HS-27A (cell line): ENCODE results near the gene GASK1B.

Source experiments
- DNase-seq: peaks from one replicate; pipeline ENCODE4 v3.0.0-alpha.2; 2012; ENCODE audit warnings: low read depth, missing footprints

The GASK1B gene

GRCh38 chr4:158172261-158173258 lies at the start of gene GASK1B:
Gene GASK1B (minus strand): TSS chr4:158173025. CDS start chr4:158171375, 1,650 bp downstream.
- DNase-seq = peak; percentile 35

DNA sequence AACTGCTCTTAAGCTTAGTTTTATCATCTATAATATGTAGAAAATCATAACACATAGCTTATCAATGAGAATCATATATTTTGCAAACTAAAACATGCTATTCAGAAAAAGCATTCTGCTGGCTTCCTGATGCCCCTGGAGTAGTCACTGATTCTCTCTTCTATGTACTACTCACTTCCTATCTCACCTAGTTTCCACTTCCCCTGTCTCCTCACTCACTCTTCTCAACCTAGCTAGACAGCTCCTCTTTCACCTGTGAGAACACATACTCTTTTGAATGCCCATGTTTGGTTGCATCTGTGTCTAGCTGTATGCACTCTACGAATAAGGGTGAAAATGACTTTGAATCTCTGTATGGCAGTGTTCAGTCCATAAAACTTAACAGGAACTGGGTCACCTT lies 46.8 kb upstream of the GASK1B start:
- DNase-seq = no peak

GRCh38 chr4:158217763-158218162 lies 44.9 kb upstream of the GASK1B start:
- DNase-seq = no peak

- no peak for DNase-seq
Observed at GRCh38 chr4:158214856-158215255, 42.0 kb upstream of the GASK1B start.

- DNase-seq = no peak
Observed at GRCh38 chr4:158213466-158213865, 40.6 kb upstream of the GASK1B start.

DNA sequence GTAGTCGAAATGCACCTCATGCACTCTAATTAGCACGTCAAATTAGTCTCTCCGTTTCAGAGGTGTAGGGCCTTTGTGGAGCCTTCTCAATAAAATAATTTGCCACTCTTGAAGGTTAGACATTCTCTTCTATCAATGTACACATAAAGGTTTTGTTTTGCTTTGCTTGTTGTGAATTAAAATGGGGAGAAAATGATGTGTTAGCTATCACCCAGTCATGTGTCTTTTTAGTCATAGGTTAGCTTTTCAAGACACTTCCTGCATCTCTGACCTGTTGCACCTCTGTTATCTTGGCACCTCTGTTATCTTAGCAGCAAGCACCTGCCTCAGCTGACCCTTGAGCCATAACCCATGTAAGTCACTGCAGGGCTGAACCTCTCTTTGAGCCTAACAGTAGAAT lies 38.4 kb upstream of the GASK1B start:
- DNase-seq = no peak

- peak; percentile 45 for DNase-seq
Observed at GRCh38 chr4:158209825-158210807, 37.3 kb upstream of the GASK1B start, which contains the start of gene TMEM144. Gene TMEM144 (plus strand): TSS chr4:158210486. CDS start chr4:158212668, 2,182 bp downstream.

DNA sequence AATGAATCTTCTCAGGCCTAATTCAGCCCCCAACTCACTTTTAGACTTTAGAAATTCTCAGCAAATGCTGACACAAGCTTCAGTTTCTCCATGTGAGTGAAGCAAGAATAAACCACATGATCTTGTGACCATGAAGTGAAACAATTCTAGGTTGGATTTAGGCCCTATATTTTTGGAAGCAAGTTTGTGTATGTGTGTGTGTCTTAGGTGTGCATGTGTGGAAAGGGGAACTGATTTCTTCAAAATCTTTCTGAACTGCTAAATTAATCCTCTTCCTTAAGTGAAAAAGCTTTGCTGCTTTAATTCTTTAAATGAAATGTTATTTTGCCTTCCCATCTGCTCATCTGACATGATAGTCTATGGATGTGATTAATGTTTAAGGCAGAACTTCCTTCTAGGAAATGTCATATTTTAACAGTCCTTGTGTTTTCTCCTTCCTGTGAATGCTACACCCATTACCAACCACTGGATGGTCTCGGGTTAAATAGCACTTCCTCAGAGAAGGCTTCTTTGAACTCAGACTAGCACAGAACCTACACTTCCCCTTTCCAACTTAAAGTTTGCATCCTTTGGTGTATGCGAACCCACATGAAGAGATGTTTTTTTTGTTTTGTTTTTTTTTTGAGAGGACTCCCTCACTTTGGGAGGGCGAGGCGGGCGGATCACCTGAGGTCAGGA lies 36.3 kb upstream of the GASK1B start:
- DNase-seq = no peak

DNA sequence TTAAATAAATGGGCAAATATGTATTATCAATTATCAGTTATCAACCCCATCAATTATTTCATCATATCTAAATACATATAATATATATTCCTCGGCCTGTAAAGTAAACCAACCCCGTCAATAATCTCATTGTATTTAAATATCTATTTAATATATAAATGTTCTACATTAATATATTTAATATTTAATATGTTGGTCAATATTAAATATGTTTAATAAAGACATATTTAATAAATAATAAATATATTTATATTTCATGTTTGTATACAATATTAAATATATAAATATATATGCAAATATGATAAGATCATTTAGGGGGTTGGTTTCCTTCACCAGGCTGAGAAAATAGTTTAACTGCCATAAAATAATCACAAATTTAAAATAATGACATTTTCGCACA lies 31.1 kb upstream of the GASK1B start:
- no peak for DNase-seq

- DNase-seq = no peak
Observed at GRCh38 chr4:158203436-158203835, 30.6 kb upstream of the GASK1B start.

DNA sequence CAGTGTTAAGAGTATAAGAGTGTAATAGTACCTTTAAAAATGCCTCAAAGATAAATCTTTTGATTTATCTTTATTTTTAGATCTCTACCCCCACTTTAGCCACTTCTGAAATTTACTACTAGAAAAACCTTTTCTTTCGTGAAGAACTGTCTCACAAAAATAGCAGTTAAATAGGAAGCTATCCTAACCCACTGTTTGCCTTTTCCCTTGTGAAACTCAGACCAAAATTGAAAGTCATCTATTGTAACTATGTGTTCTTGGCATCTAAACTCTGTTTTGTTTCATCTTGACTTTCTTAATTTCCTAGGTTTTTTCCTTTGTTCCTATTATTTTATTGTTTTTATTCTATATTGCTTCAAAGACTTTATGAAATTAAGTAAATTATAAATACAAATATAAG lies 29.7 kb upstream of the GASK1B start:
- DNase-seq = no peak

- no peak for DNase-seq
Observed at GRCh38 chr4:158201876-158202275, 29.1 kb upstream of the GASK1B start.

- no peak for DNase-seq
Observed at GRCh38 chr4:158201322-158201721, 28.5 kb upstream of the GASK1B start.

- no peak for DNase-seq
Observed at GRCh38 chr4:158200214-158200613, 27.4 kb upstream of the GASK1B start.

- no peak for DNase-seq
Observed at GRCh38 chr4:158197194-158197776, 24.5 kb upstream of the GASK1B start.

- DNase-seq = no peak
Observed at GRCh38 chr4:158195297-158195696, 22.5 kb upstream of the GASK1B start.

- no peak for DNase-seq
Observed at GRCh38 chr4:158193171-158193749, 20.4 kb upstream of the GASK1B start.

GRCh38 chr4:158192439-158193158 lies 19.8 kb upstream of the GASK1B start:
- no peak for DNase-seq

DNA sequence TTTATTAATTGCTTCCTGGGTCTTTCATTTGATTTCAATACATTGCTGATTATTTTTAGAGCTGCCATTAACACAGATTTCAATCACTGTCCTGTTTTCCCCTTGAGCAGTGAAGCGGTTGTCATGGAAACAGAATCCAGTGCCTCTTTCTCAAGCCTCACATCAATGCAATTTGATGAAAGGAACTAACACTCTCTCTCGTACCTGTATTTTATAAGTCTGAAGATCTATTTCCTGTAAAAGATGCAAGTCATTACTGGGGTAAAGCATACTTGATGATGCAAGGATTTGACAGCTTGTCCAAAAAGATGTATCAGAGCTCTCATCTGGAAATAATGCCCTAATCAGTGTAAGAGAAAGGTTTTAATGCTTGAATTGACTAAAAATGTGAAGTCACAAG lies 17.9 kb upstream of the GASK1B start:
- DNase-seq = no peak

- DNase-seq = no peak
Observed at GRCh38 chr4:158189422-158189821, 16.6 kb upstream of the GASK1B start.
